ENCODE data around the gene TMEM254. TPM values are rescaled to one million over a fixed set of nuclear protein-coding genes. Genes with fewer than 3 reads are reported as not detected.
"Not testable (repeated sequence)": the region's sequence is repeated elsewhere in the genome, so short reads cannot be mapped to it uniquely, and the experiment has no call there.

The TMEM254 gene
- total and polyA plus RNA-seq, 2 experiments from 2014 or later: 17.1 to 29.6 TPM

DNA sequence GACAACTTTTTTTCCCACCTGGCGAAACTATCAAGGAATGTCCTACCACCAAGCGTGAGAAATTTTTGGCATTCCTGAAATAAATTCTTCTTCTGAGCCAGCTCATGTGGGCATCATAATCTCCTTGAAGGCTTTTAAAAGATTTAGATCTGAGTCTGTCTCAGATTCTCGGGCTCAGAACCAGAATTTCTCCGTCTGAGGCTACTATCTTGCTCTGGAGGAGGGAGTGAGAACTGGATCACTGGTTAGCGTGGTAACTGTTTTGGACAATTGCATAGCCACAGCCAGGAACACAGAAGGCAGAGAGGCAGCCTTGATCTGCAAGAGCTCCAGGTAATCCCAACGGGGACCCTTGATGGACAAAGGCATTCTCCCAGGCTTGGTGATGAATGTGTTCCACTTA lies 53.0 kb downstream of the TMEM254 start:
- Histone ChIP-seq H3K4me3 (no peak overlapping the region), H3K27ac (no peak overlapping the region), H3K4me1 (ENCODE audit: insufficient read depth) (peaks cover 17% of the 10 kb centered on the region), H3K9me2 (replicated peaks; ENCODE audit: insufficient read depth) (no peaks in the 10 kb centered on the region), H2AFZ (no peak overlapping the region), H3K27me3 (peaks cover 20% of the 10 kb centered on the region), H3K79me2 (peaks cover 8% of the 10 kb centered on the region), H3K9me3 (ENCODE audit: low read depth) (no peaks in the 10 kb centered on the region), H3K36me3 (replicated peaks; ENCODE audit: insufficient read depth, low read depth) (no peaks in the 10 kb centered on the region), H4K20me1 (ENCODE audit: insufficient read depth, poor library complexity, severe bottlenecking) (no peaks in the 10 kb centered on the region), H3K4me2 (no peak overlapping the region)
- DNase-seq (ENCODE audit: low spot score): no peak
- 68% methylated on average over 6 of the region's 6 CpGs for WGBS (ENCODE audit: low lambda C conversion rate, missing lambda C conversion rate)
- TF ChIP-seq, protein P1, sequence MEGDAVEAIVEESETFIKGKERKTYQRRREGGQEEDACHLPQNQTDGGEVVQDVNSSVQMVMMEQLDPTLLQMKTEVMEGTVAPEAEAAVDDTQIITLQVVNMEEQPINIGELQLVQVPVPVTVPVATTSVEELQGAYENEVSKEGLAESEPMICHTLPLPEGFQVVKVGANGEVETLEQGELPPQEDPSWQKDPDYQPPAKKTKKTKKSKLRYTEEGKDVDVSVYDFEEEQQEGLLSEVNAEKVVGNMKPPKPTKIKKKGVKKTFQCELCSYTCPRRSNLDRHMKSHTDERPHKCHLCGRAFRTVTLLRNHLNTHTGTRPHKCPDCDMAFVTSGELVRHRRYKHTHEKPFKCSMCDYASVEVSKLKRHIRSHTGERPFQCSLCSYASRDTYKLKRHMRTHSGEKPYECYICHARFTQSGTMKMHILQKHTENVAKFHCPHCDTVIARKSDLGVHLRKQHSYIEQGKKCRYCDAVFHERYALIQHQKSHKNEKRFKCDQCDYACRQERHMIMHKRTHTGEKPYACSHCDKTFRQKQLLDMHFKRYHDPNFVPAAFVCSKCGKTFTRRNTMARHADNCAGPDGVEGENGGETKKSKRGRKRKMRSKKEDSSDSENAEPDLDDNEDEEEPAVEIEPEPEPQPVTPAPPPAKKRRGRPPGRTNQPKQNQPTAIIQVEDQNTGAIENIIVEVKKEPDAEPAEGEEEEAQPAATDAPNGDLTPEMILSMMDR (IDR thresholded peaks at IDR 0.05; ENCODE audit: poor library complexity): no peak
- TF ChIP-seq EZH2 (IDR thresholded peaks at IDR 0.05; ENCODE audit: borderline replicate concordance): no peak
- no peak for TF ChIP-seq EZH2phosphoT487 (IDR thresholded peaks at IDR 0.05; ENCODE audit: low read depth, severe bottlenecking, unreplicated experiment)

DNA sequence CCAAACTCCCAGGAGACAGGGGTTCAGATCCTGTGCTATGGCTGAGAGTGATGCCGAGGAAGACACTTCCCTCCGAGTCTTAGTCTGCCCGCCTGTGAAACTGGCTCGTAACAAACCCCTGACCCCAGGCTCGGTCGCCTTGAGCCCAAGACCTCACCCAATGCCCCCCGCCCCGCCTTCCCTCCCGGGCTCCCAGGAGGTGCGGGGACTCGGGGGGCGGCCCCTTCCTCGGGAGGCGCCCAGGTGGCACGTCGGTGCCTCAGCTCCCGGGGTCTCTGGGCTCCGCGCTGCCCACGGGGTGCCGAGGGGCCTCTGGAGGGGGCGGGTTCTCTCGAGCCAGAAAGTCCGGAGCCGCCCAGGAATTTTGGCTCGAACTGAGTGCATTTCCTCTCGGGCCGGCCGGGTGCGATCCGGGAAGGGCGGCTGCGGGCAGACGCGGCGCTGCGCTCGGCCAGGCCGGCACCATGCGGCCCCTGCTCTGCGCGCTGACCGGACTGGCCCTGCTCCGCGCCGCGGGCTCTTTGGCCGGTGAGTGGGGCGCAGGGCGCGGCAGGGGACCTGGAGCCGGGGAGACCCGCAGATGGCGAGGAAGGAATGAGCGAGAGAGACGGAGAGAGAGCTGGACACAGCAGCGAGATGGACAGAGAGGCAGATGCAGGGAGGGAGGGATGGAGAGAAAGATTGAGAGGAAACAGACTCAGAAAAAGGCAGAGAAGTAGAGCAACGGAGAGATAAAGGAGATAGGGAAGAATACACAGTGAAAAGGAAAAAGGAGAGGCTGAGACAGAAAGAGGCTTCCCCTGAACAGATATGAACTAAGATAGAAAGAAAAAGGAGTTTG lies 54.1 kb downstream of the TMEM254 start, which contains the start of gene PLAC9:
Gene PLAC9 (plus strand): TSS at position 432 of the 841 bp plus-strand sequence. CDS start 33 bp downstream, at position 465.
- Histone ChIP-seq H3K4me1 (ENCODE audit: insufficient read depth) (peaks cover 24% of the 10 kb centered on the region), H3K27ac (peak within 1 kb of the TSS; percentile 61), H3K4me3 (peak within 1 kb of the TSS; percentile 87), H4K20me1 (ENCODE audit: insufficient read depth, poor library complexity, severe bottlenecking) (no peaks in the 10 kb centered on the region), H3K4me2 (peak within 1 kb of the TSS; percentile 96), H3K27me3 (peaks cover 20% of the 10 kb centered on the region), H3K79me2 (peaks cover 8% of the 10 kb centered on the region), H2AFZ (peak within 1 kb of the TSS; percentile 93), H3K9me3 (ENCODE audit: low read depth) (no peaks in the 10 kb centered on the region), H3K9me2 (replicated peaks; ENCODE audit: insufficient read depth) (no peaks in the 10 kb centered on the region), H3K36me3 (replicated peaks; ENCODE audit: insufficient read depth, low read depth) (no peaks in the 10 kb centered on the region)
- 3% methylated on average over 43 of the region's 58 CpGs for WGBS (ENCODE audit: low lambda C conversion rate, missing lambda C conversion rate)
- DNase-seq (ENCODE audit: low spot score): peak; percentile 53
- TF ChIP-seq EZH2phosphoT487 (IDR thresholded peaks at IDR 0.05; ENCODE audit: low read depth, severe bottlenecking, unreplicated experiment) (peak; percentile 35), EZH2 (IDR thresholded peaks at IDR 0.05; ENCODE audit: borderline replicate concordance) (peak; percentile 62)
- TF ChIP-seq, protein P1 (IDR thresholded peaks at IDR 0.05; ENCODE audit: poor library complexity): no peak

DNA sequence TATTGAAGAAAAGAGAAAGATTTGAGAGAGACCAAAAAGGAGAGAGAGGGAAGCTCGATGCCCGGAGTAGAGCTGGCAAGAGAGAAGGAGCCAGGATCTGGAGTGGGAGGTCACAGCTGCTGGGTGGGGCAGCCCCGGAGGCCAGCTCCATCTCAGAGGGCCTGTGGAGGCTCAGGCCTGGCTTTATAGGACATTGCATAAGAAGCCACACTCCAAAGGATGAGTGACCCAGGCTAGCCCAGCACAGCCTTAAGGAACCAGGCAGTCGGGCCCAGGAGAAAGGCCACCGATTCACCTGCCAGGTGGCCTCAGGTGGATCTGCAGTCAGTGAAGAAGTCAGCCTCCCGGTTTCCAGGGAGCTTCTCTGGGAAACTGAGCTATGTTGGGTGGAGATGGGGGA lies 54.7 kb downstream of the TMEM254 start:
- no peak for DNase-seq (ENCODE audit: low spot score)
- H3K9me3 ChIP-seq (ENCODE audit: low read depth): no peaks in the 10 kb centered on the region
- H3K4me2 ChIP-seq: peak overlapping the region; percentile 96
- peaks cover 28% of the 10 kb centered on the region for H3K4me1 ChIP-seq (ENCODE audit: insufficient read depth)
- peaks cover 20% of the 10 kb centered on the region for H3K27me3 ChIP-seq
- H3K27ac ChIP-seq: peak overlapping the region; percentile 61
- 42% methylated on average over 6 of the region's 6 CpGs for WGBS (ENCODE audit: low lambda C conversion rate, missing lambda C conversion rate)
- H4K20me1 ChIP-seq (ENCODE audit: insufficient read depth, poor library complexity, severe bottlenecking): no peaks in the 10 kb centered on the region
- no peak for TF ChIP-seq EZH2 (IDR thresholded peaks at IDR 0.05; ENCODE audit: borderline replicate concordance)
- TF ChIP-seq EZH2phosphoT487 (IDR thresholded peaks at IDR 0.05; ENCODE audit: low read depth, severe bottlenecking, unreplicated experiment): no peak
- TF ChIP-seq, protein P1 (IDR thresholded peaks at IDR 0.05; ENCODE audit: poor library complexity): no peak
- no peaks in the 10 kb centered on the region for H3K36me3 ChIP-seq (replicated peaks; ENCODE audit: insufficient read depth, low read depth)
- peak overlapping the region; percentile 87 for H3K4me3 ChIP-seq
- H3K79me2 ChIP-seq: peaks cover 8% of the 10 kb centered on the region
- H3K9me2 ChIP-seq (replicated peaks; ENCODE audit: insufficient read depth): no peaks in the 10 kb centered on the region
- peak overlapping the region; percentile 93 for H2AFZ ChIP-seq

DNA sequence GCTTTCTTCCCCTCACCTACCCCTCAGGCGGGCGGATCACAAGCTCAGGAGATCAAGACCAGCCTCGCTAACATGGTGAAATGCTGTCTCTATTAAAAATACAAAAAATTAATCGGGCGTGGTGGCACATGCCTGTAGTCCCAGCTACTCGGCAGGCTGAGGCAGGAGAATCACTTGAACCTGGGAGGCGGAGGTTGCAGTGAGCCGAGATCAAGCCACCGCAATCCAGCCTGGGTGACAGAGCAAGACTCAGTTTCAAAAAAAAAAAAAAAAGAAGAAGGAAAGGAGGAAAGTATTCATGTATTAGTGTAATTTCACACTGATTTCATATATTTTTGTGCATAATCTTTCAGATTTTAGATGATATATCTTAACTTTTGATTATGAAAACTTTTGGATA lies 55.2 kb downstream of the TMEM254 start:
- H3K9me3 ChIP-seq (ENCODE audit: low read depth); H3K36me3 ChIP-seq (replicated peaks; ENCODE audit: insufficient read depth, low read depth); DNase-seq (ENCODE audit: low spot score); H3K4me3 ChIP-seq; H4K20me1 ChIP-seq (ENCODE audit: insufficient read depth, poor library complexity, severe bottlenecking); H2AFZ ChIP-seq; H3K9me2 ChIP-seq (replicated peaks; ENCODE audit: insufficient read depth); H3K79me2 ChIP-seq: not testable (repeated sequence)
- H3K27me3 ChIP-seq: peaks cover 20% of the 10 kb centered on the region
- H3K4me1 ChIP-seq (ENCODE audit: insufficient read depth): peaks cover 30% of the 10 kb centered on the region
- WGBS (ENCODE audit: low lambda C conversion rate, missing lambda C conversion rate): 90% methylated on average over 9 of the region's 9 CpGs
- peak overlapping the region; percentile 61 for H3K27ac ChIP-seq
- peak overlapping the region; percentile 96 for H3K4me2 ChIP-seq

Measured in hepatocyte (in vitro differentiated cells).